T-cell (primary cell): ENCODE results near the gene FAM9C. TPM values are rescaled to one million over a fixed set of nuclear protein-coding genes. Genes with fewer than 3 reads are reported as not detected.

Experiments used
- ATAC-seq, 4 experiments: fragments of 200-7000 bp in 3 of 4; fragments of 150-1000 bp in 1 of 4; cut with Tn5 transposase; replicated peaks in 1 of 4; 1 replicate in 3 of 4; 2 replicates in 1 of 4; pipeline ENCODE4 v1.10.0; 2021; ENCODE audit warnings: moderate library complexity in 3 of 4, mild to moderate bottlenecking in 2 of 4, moderate number of reproducible peaks in 1 of 4
- CTCF ChIA-PET, 2 donors: fragments of 300-600 bp; sonication (Branson Sonifier 250); formaldehyde crosslinking; loops; one replicate each; lab custom pipeline; 2022; ENCODE audit warnings: antibody characterized with exemption in 2 of 2; lab: Charles Lee
- POLR2A ChIA-PET, 2 donors: fragments of 300-600 bp; sonication (Branson Sonifier 250); formaldehyde crosslinking; loops; one replicate each; lab custom pipeline; 2022; ENCODE audit warnings: antibody characterized with exemption in 2 of 2; lab: Charles Lee
- DNase-seq, 35 experiments: peaks; one replicate each; pipeline versions ENCODE4 v3.0.0 to v3.0.0-alpha.2; 2013 to 2023
- H3K27ac ChIP-seq: one replicate; pipeline ENCODE4 v1.5.1; 2013; ENCODE audit warnings: low read length
- H3K27me3 ChIP-seq, 2 experiments: replicated peaks in 1 of 2; 1 replicate in 1 of 2; 2 replicates in 1 of 2; pipeline versions ENCODE4 v1.6.1 to v1.7.0; 2013; ENCODE audit warnings: low read length in 1 of 2, mixed read lengths in 1 of 2; ENCODE audit not compliant: control insufficient read depth in 2 of 2, insufficient read depth in 2 of 2; ENCODE audit errors: extremely low read depth in 1 of 2
- H3K36me3 ChIP-seq, 2 donors: 1 replicate in 1 of 2; 2 replicates in 1 of 2; pipeline versions ENCODE4 v1.6.1 to v1.7.0; 2013; ENCODE audit warnings: low read length in 1 of 2; ENCODE audit not compliant: control insufficient read depth in 2 of 2, insufficient read depth in 1 of 2; ENCODE audit errors: extremely low read depth in 1 of 2
- H3K4me1 ChIP-seq, 2 experiments: 1 replicate in 1 of 2; 2 replicates in 1 of 2; pipeline versions ENCODE4 v1.6.1 to v1.7.0; 2013; ENCODE audit warnings: low read length in 2 of 2, mixed read lengths in 1 of 2; ENCODE audit not compliant: insufficient read depth in 2 of 2, control insufficient read depth in 1 of 2; ENCODE audit errors: extremely low read depth in 1 of 2
- H3K4me3 ChIP-seq, 2 donors: 1 replicate in 1 of 2; 2 replicates in 1 of 2; pipeline versions ENCODE4 v1.5.1 to v1.7.0; 2013; ENCODE audit warnings: mild to moderate bottlenecking in 2 of 2, low read length in 1 of 2, moderate library complexity in 1 of 2; ENCODE audit not compliant: control insufficient read depth in 1 of 2; ENCODE audit errors: extremely low read depth in 1 of 2
- H3K9me3 ChIP-seq: 2 replicates; pipeline ENCODE4 v1.7.0; 2013
- H3K27ac Mint-ChIP-seq, 2 donors: one replicate each; pipeline ENCODE4 v1.8.0; 2020 to 2021; ENCODE audit warnings: mild to moderate bottlenecking in 2 of 2, mixed read lengths in 2 of 2
- H3K27me3 Mint-ChIP-seq, 2 donors: one replicate each; pipeline ENCODE4 v1.8.0; 2021 to 2022; ENCODE audit warnings: mixed read lengths in 2 of 2
- H3K36me3 Mint-ChIP-seq: one replicate; pipeline ENCODE4 v1.8.0; 2021; ENCODE audit warnings: mixed read lengths
- H3K4me1 Mint-ChIP-seq, 3 donors: one replicate each; pipeline ENCODE4 v1.8.0; 2020 to 2022; ENCODE audit warnings: mixed read lengths in 3 of 3, mild to moderate bottlenecking in 1 of 3
- H3K4me3 Mint-ChIP-seq, 3 donors: one replicate each; pipeline ENCODE4 v1.8.0; 2020 to 2022; ENCODE audit warnings: mild to moderate bottlenecking in 3 of 3, mixed read lengths in 3 of 3, moderate library complexity in 3 of 3
- H3K9me3 Mint-ChIP-seq, 3 donors: one replicate each; pipeline ENCODE4 v1.8.0; 2020 to 2022; ENCODE audit warnings: mixed read lengths in 3 of 3
- WGBS: methylation state at CpG from one replicate; pipeline ENCODE4 v1.1.5; 2013; ENCODE audit warnings: missing lambda C conversion rate; ENCODE audit not compliant: insufficient coverage; 5-methylcytosine and 5-hydroxymethylcytosine counted together
- total RNA-seq, 35 experiments: library from RNA in 6 of 35; stranded (reverse) in 6 of 35; fragments of 120-200 nt in 1 of 35; gene quantifications; one replicate each; pipeline versions ENCODE4 v1.2.1 to v1.2.4 and lab custom pipeline; 2013 to 2026

Gene FAM9C
- total RNA-seq, 5 donors from 2014 or later (not counting 1 experiment from before 2014, with no cell fraction given): not detected

DNA sequence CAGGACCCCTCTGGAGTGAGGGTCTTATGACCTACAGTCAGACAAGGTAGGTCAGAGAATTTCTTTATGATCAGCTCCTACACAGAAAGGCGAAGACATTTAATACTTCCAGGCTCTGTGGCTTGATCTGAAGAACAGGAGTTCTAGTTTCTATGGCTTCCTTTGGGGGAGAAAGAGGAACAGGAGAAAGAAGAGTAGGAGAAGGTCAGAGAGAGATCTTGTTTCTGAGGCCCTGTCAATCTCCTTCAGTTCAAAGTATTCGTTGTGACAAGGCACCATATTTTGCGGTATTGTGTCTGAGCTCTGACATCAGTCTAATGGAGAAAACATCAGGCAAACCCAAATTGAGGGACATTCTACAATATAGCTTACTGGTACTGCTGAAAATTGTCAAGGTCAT lies 52.8 kb downstream of the FAM9C start:
- CTCF ChIA-PET: interaction anchor here (0.6 to 1.6 kb wide), 4 partner anchors 11 to 444 kb away, joined by 3 to 14 read pairs (median 4); no protein-coding TSS in a partner anchor
- POLR2A ChIA-PET: interaction anchor here in 1 of 2 donors (0.6 kb wide), 2 partner anchors 30 to 32 kb away, joined by 4 to 5 read pairs; no protein-coding TSS in a partner anchor
- Histone ChIP-seq H3K4me1 (peaks cover 2 to 9% of the 10 kb centered on the region in 2 experiments), H3K36me3 (no peaks in the 10 kb centered on the region), H3K27ac (no peak overlapping the region), H3K4me3 (no peak overlapping the region), H3K27me3 (no peaks in the 10 kb centered on the region), H3K9me3 (no peaks in the 10 kb centered on the region)
- Mint-ChIP-seq H3K36me3 (no peaks in the 10 kb centered on the region), H3K4me3 (no peak overlapping the region), H3K27ac (peak overlapping the region in 1 of 2 donors; percentile 71), H3K9me3 (no peaks in the 10 kb centered on the region), H3K27me3 (peaks cover 0 to 27% of the 10 kb centered on the region in 2 donors), H3K4me1 (peaks cover 53 to 56% (median 55%) of the 10 kb centered on the region in 3 donors)
- DNase-seq (no peak), ATAC-seq (no peak)
- WGBS: no CpG with 5 or more reads among the region's 3 CpGs

GRCh38 chrX:12989461-12989860 lies 55.0 kb downstream of the FAM9C start:
- peaks cover 16 to 28% of the 10 kb centered on the region in 2 experiments for H3K4me1 ChIP-seq
- H3K9me3 Mint-ChIP-seq: no peaks in the 10 kb centered on the region
- CTCF ChIA-PET: no interaction called here

DNA sequence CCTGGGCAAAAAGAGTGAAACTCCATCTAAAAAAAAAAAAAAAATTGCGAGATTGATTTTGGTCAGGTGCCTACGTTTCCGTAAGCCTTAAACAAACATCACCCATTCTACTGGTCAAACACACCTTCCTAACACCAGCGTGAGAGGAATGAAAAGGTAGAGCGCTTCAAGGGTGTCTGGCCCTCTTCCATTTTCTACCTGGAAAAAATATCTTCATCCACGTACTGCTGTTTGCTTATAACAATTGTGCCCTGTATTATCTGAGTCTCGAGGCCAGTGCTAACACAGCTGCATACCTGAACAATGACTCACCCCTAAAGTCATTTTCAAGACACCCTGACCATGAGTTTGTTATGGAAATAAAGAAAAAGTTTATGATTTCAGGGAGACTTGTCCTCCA lies 55.6 kb downstream of the FAM9C start:
- Histone ChIP-seq H3K27me3 (no peaks in the 10 kb centered on the region), H3K27ac (no peak overlapping the region), H3K9me3 (no peaks in the 10 kb centered on the region), H3K36me3 (no peaks in the 10 kb centered on the region), H3K4me1 (peaks cover 22 to 32% of the 10 kb centered on the region in 2 experiments), H3K4me3 (no peak overlapping the region)
- H3K27ac Mint-ChIP-seq: no peak overlapping the region
- no peaks in the 10 kb centered on the region for H3K9me3 Mint-ChIP-seq
- no CpG with 5 or more reads among the region's 7 CpGs for WGBS
- no peaks in the 10 kb centered on the region for H3K36me3 Mint-ChIP-seq
- ATAC-seq (no peak), DNase-seq (no peak)
- peaks cover 61 to 67% (median 65%) of the 10 kb centered on the region in 3 donors for H3K4me1 Mint-ChIP-seq
- H3K27me3 Mint-ChIP-seq: peaks cover 0 to 13% of the 10 kb centered on the region in 2 donors
- ChIA-PET CTCF (no interaction called here), POLR2A (no interaction called here)
- no peak overlapping the region for H3K4me3 Mint-ChIP-seq

More at GRCh38 chrX:12989461-12989860, 55.0 kb downstream of the FAM9C start:
- no CpG with 5 or more reads among the region's 3 CpGs for WGBS
- POLR2A ChIA-PET: interaction anchor here in 1 of 2 donors (0.6 kb wide), 1 partner anchor 30 kb away, joined by 4 read pairs; no protein-coding TSS in a partner anchor
- no peaks in the 10 kb centered on the region for H3K36me3 ChIP-seq
- Mint-ChIP-seq H3K4me1 (peaks cover 58 to 65% (median 63%) of the 10 kb centered on the region in 3 donors), H3K4me3 (no peak overlapping the region), H3K27ac (no peak overlapping the region), H3K27me3 (peaks cover 0 to 16% of the 10 kb centered on the region in 2 donors), H3K36me3 (no peaks in the 10 kb centered on the region)
- ATAC-seq (no peak), DNase-seq (no peak)
- H3K4me3 ChIP-seq: no peak overlapping the region
- H3K27ac ChIP-seq: no peak overlapping the region
- H3K27me3 ChIP-seq: no peaks in the 10 kb centered on the region
- H3K9me3 ChIP-seq: no peaks in the 10 kb centered on the region

GRCh38 chrX:12987900-12988594 lies 56.4 kb downstream of the FAM9C start:
- Mint-ChIP-seq H3K4me3 (peak overlapping the region in 1 of 3 donors; percentile 79), H3K36me3 (no peaks in the 10 kb centered on the region), H3K27me3 (peaks cover 0 to 18% of the 10 kb centered on the region in 2 donors), H3K9me3 (no peaks in the 10 kb centered on the region), H3K4me1 (peaks cover 64 to 71% (median 70%) of the 10 kb centered on the region in 3 donors), H3K27ac (peak overlapping the region in 1 of 2 donors; percentile 25)
- ATAC-seq (no peak), DNase-seq (no peak)
- 100% methylated on average over 2 of the region's 8 CpGs for WGBS
- Histone ChIP-seq H3K4me3 (no peak overlapping the region), H3K9me3 (no peaks in the 10 kb centered on the region), H3K36me3 (no peaks in the 10 kb centered on the region), H3K27ac (no peak overlapping the region), H3K4me1 (peaks cover 26 to 39% of the 10 kb centered on the region in 2 experiments), H3K27me3 (no peaks in the 10 kb centered on the region)
- ChIA-PET POLR2A (no interaction called here), CTCF (no interaction called here)

GRCh38 chrX:12987340-12987739 lies 57.1 kb downstream of the FAM9C start:
- no peaks in the 10 kb centered on the region for H3K36me3 Mint-ChIP-seq
- ATAC-seq (no peak), DNase-seq (no peak)
- H3K9me3 Mint-ChIP-seq: no peaks in the 10 kb centered on the region
- H3K4me1 Mint-ChIP-seq: peaks cover 65 to 72% (median 71%) of the 10 kb centered on the region in 3 donors
- Histone ChIP-seq H3K36me3 (no peaks in the 10 kb centered on the region), H3K9me3 (no peaks in the 10 kb centered on the region), H3K4me3 (no peak overlapping the region), H3K27me3 (no peaks in the 10 kb centered on the region), H3K27ac (peak overlapping the region; percentile 55), H3K4me1 (peaks cover 31 to 45% of the 10 kb centered on the region in 2 experiments)
- ChIA-PET CTCF (no interaction called here), POLR2A (interaction anchor here in 1 of 2 donors (0.6 kb wide), 1 partner anchor 11 kb away, joined by 3 read pairs; no protein-coding TSS in a partner anchor)
- peaks cover 0 to 18% of the 10 kb centered on the region in 2 donors for H3K27me3 Mint-ChIP-seq
- H3K4me3 Mint-ChIP-seq: peak overlapping the region in 1 of 3 donors; percentile 79
- no CpG with 5 or more reads among the region's 6 CpGs for WGBS
- peak overlapping the region; percentile 93 to 99 for H3K27ac Mint-ChIP-seq

GRCh38 chrX:12986886-12987285 lies 57.5 kb downstream of the FAM9C start:
- no CpG with 5 or more reads among the region's 2 CpGs for WGBS
- POLR2A ChIA-PET: interaction anchor here (0.6 to 1.2 kb wide), 3 partner anchors 9 to 40 kb away, joined by 3 read pairs; no protein-coding TSS in a partner anchor
- Mint-ChIP-seq H3K9me3 (no peaks in the 10 kb centered on the region), H3K36me3 (no peaks in the 10 kb centered on the region), H3K27me3 (peaks cover 0 to 17% of the 10 kb centered on the region in 2 donors), H3K4me1 (peaks cover 69 to 75% (median 72%) of the 10 kb centered on the region in 3 donors), H3K4me3 (peak overlapping the region in 1 of 3 donors; percentile 79), H3K27ac (peak overlapping the region; percentile 93 to 99)
- Histone ChIP-seq H3K4me3 (no peak overlapping the region), H3K9me3 (no peaks in the 10 kb centered on the region), H3K4me1 (peaks cover 36 to 49% of the 10 kb centered on the region in 2 experiments), H3K27ac (peak overlapping the region; percentile 55), H3K27me3 (no peaks in the 10 kb centered on the region), H3K36me3 (no peaks in the 10 kb centered on the region)
- ATAC-seq (no peak), DNase-seq (no peak)
- CTCF ChIA-PET: interaction anchor here in 1 of 2 donors (0.6 kb wide), 1 partner anchor 65 kb away, joined by 3 read pairs; no protein-coding TSS in a partner anchor
